DMS79 (cell line): ENCODE results near the gene EML2.

Experiments used
- DNase-seq: peaks from one replicate; lab custom pipeline; 2025; lab: John Stamatoyannopoulos, UW

The EML2 gene

GRCh38 chr19:45587873-45588272, 51.3 kb downstream of the EML2 start:
- DNase-seq: no peak

- no peak for DNase-seq
Observed at GRCh38 chr19:45585158-45585577, 54.0 kb downstream of the EML2 start.

GRCh38 chr19:45584332-45585157, 54.7 kb downstream of the EML2 start, which contains the start of gene OPA3:
Gene OPA3, minus strand, starts transcription at chr19:45584802. Its CDS starts 38 bp downstream, at chr19:45584764.
- peak; percentile 98 for DNase-seq

GRCh38 chr19:45581576-45581975, 57.6 kb downstream of the EML2 start:
- DNase-seq: no peak

- no peak for DNase-seq
Observed at GRCh38 chr19:45578861-45579260, 60.3 kb downstream of the EML2 start.

GRCh38 chr19:45577111-45577905, 61.9 kb downstream of the EML2 start:
- no peak for DNase-seq

- DNase-seq: no peak
Observed at GRCh38 chr19:45576682-45577081, 62.5 kb downstream of the EML2 start.

GRCh38 chr19:45575216-45575615, 64.0 kb downstream of the EML2 start:
- DNase-seq: no peak

GRCh38 chr19:45574526-45574925, 64.7 kb downstream of the EML2 start:
- no peak for DNase-seq

- DNase-seq: no peak
Observed at GRCh38 chr19:45571457-45572220, 67.6 kb downstream of the EML2 start.

GRCh38 chr19:45569619-45570421, 69.4 kb downstream of the EML2 start:
- DNase-seq: no peak

GRCh38 chr19:45568732-45569131, 70.5 kb downstream of the EML2 start:
- DNase-seq: no peak

GRCh38 chr19:45567609-45568008, 71.6 kb downstream of the EML2 start:
- no peak for DNase-seq

GRCh38 chr19:45564131-45564780, 74.9 kb downstream of the EML2 start:
- no peak for DNase-seq

GRCh38 chr19:45560686-45561085, 78.5 kb downstream of the EML2 start:
- DNase-seq: no peak

- no peak for DNase-seq
Observed at GRCh38 chr19:45560038-45560437, 79.2 kb downstream of the EML2 start.
